Spleen (tissue), 7 donors: ENCODE results near the gene CTNND1.

Experiments used
- CTCF ChIP-seq, 11 experiments: fragments of 200-600 bp in 7 of 11; fragments of 450-650 bp in 4 of 11; sonication (generic) in 4 of 11; IDR thresholded peaks in 8 of 11; conservative IDR thresholded peaks in 3 of 11; 1 replicate in 7 of 11; 2 replicates in 4 of 11; pipeline versions ENCODE4 v1.4.0 to v1.8.0; 2016 to 2021; ENCODE audit warnings: antibody characterized with exemption in 11 of 11, inconsistent platforms in 4 of 11, mild to moderate bottlenecking in 1 of 11
- POLR2A ChIP-seq, 3 donors: fragments of 450-650 bp; IDR thresholded peaks; one replicate each; pipeline ENCODE4 v1.5.1; 2017; ENCODE audit warnings: antibody characterized with exemption in 3 of 3, mild to moderate bottlenecking in 1 of 3
- donor health status: DM: no; HTN: no; CAD: no; lungs with moderate emphysema.
- donor health status: DM: no; HTN: no; CAD: no.
- donor health status: DM: no; HTN: no; CAD: no.

GRCh38 chr11:57823859-57824258 is 62.3 kb downstream of the CTNND1 start:
- TF ChIP-seq CTCF (IDR thresholded peaks at IDR 0.05 in 8 of 11, conservative IDR thresholded peaks at IDR 0.05 in 3 of 11), result no peak
- no peak for TF ChIP-seq POLR2A (IDR thresholded peaks at IDR 0.05)
